Bronchial epithelial cell (primary cell): ENCODE measurements around the gene ARRB1. TPM values are rescaled to one million over a fixed set of nuclear protein-coding genes. Genes with fewer than 3 reads are reported as not detected.

Experiments used
- DNase-seq: peaks from one replicate; pipeline ENCODE4 v3.0.0-alpha.2; 2010; ENCODE audit warnings: low read depth
- FAIRE-seq: peaks from 2 replicates; lab custom pipeline; 2011; peaks lifted over from hg19 to GRCh38; lab: Jason Lieb, UNC
- H3K27me3 ChIP-seq: 2 replicates; pipeline ENCODE4 v1.5.1; 2011; ENCODE audit warnings: low read length; ENCODE audit not compliant: control insufficient read depth, insufficient read depth
- H3K36me3 ChIP-seq: 2 replicates; pipeline ENCODE4 v1.5.1; 2011; ENCODE audit warnings: low read length; ENCODE audit not compliant: control insufficient read depth, insufficient read depth
- H3K4me3 ChIP-seq: 2 replicates; pipeline ENCODE4 v1.5.1; 2011; ENCODE audit warnings: mild to moderate bottlenecking, low read depth, low read length, control low read depth
- CTCF ChIP-seq: IDR thresholded peaks from 2 replicates; pipeline ENCODE4 v1.5.1; 2011; ENCODE audit warnings: mild to moderate bottlenecking, moderate library complexity, low read length, control low read depth, inconsistent platforms; ENCODE audit not compliant: insufficient read depth, severe bottlenecking
- total RNA-seq: library from RNA; depleted of rRNA; stranded (reverse); fragments of >200 nt; gene quantifications from 2 replicates; pipeline ENCODE4 v1.2.1, GENCODE V29; 2014

ARRB1 gene
- total RNA-seq, 1 donor from 2014 or later = 0.26 TPM

- no peak for TF ChIP-seq CTCF
- Histone ChIP-seq H3K36me3 (no peaks in the 10 kb centered on the region), H3K27me3 (no peaks in the 10 kb centered on the region), H3K4me3 (no peak overlapping the region)
- no peak for FAIRE-seq
- no peak for DNase-seq
Observed at GRCh38 chr11:75330291-75330690, 21.2 kb downstream of the ARRB1 start.

- peak; percentile 79 for DNase-seq
- Histone ChIP-seq H3K4me3 (no peak overlapping the region), H3K36me3 (no peaks in the 10 kb centered on the region), H3K27me3 (no peaks in the 10 kb centered on the region)
- peak; percentile 73 for TF ChIP-seq CTCF
- no peak for FAIRE-seq
Observed at GRCh38 chr11:75328426-75329277, 22.8 kb downstream of the ARRB1 start.

GRCh38 chr11:75326439-75326810 lies 25.0 kb downstream of the ARRB1 start:
- Histone ChIP-seq H3K36me3 (no peaks in the 10 kb centered on the region), H3K27me3 (no peaks in the 10 kb centered on the region), H3K4me3 (no peak overlapping the region)
- FAIRE-seq (no peak), DNase-seq (no peak)
- TF ChIP-seq CTCF = no peak

GRCh38 chr11:75325713-75326438 lies 25.6 kb downstream of the ARRB1 start:
- no peak for TF ChIP-seq CTCF
- FAIRE-seq (no peak), DNase-seq (peak; percentile 97)
- H3K36me3 ChIP-seq = no peaks in the 10 kb centered on the region
- no peak overlapping the region for H3K4me3 ChIP-seq
- H3K27me3 ChIP-seq = no peaks in the 10 kb centered on the region

- FAIRE-seq = no peak
- Histone ChIP-seq H3K27me3 (no peaks in the 10 kb centered on the region), H3K36me3 (no peaks in the 10 kb centered on the region), H3K4me3 (no peak overlapping the region)
- TF ChIP-seq CTCF = no peak
- no peak for DNase-seq
Observed at GRCh38 chr11:75324740-75325139, 26.7 kb downstream of the ARRB1 start.
